ENCODE results near the gene EXD2.

EXD2 gene

GRCh38 chr14:69291396-69291795 is 100.1 kb downstream of the EXD2 start:
- Histone ChIP-seq H3K9ac (no peak overlapping the region), H3K27ac (no peak overlapping the region), H3K4me3 (ENCODE audit: low read depth, low read length) (no peak overlapping the region), H2AFZ (no peak overlapping the region), H3K36me3 (ENCODE audit: control insufficient read depth, insufficient read depth, low read length) (no peaks in the 10 kb centered on the region), H3K27me3 (ENCODE audit: control insufficient read depth, insufficient read depth, low read length) (no peaks in the 10 kb centered on the region), H3K4me2 (ENCODE audit: low read length) (no peak overlapping the region), H3K79me2 (no peaks in the 10 kb centered on the region), H3K4me1 (no peaks in the 10 kb centered on the region), H3K9me3 (ENCODE audit: control insufficient read depth, low read length) (no peaks in the 10 kb centered on the region)
- TF ChIP-seq CTCF (IDR thresholded peaks at IDR 0.05): no peak

DNA sequence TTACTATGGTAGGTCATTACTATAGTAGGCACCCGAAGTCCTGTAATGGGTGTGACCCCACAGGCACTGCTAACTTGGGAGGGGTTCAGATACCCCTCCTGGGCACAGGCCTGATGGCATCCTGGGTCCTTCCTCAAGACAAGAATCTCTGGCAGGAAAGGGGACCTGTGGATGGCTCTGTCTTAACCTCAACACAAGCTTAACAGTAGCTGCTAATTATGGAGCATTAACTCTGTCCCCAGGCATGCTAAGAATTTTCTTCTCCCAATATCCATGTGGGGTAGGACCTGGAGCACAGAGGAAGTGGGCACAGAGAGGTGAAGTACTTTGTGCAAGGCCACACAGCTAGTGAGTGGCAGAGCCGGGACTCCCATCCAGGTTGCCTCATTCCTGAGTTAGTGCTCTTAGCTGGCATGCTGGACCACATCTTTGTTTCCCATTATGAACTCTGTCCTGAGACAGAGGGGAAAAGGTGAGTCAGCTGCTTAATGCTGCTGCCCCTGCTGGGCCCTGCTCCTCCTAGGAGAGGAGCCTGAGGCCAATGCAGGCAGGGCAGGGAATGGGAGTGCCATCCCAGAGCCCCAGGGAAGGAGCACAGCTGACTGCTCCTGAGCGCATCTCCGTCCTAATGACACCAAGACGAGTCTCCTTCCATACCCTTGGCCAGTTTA is 100.7 kb downstream of the EXD2 start:
- Histone ChIP-seq H3K27me3 (ENCODE audit: control insufficient read depth, insufficient read depth, low read length) (no peaks in the 10 kb centered on the region), H3K4me2 (ENCODE audit: low read length) (no peak overlapping the region), H3K9ac (no peak overlapping the region), H3K4me1 (no peaks in the 10 kb centered on the region), H3K9me3 (ENCODE audit: control insufficient read depth, low read length) (no peaks in the 10 kb centered on the region), H3K36me3 (ENCODE audit: control insufficient read depth, insufficient read depth, low read length) (no peaks in the 10 kb centered on the region), H3K27ac (no peak overlapping the region), H3K79me2 (no peaks in the 10 kb centered on the region), H3K4me3 (ENCODE audit: low read depth, low read length) (no peak overlapping the region), H2AFZ (no peak overlapping the region)
- TF ChIP-seq CTCF (IDR thresholded peaks at IDR 0.05): no peak

Data from parathyroid adenoma (tissue), 2 donors.